Measurements from ENCODE around the gene EFNA5. TPM values are rescaled to one million over a fixed set of nuclear protein-coding genes. Genes with fewer than 3 reads are reported as not detected.

The EFNA5 gene
- total and polyA plus RNA-seq, 5 experiments from 2014 or later, result 0.03 TPM; not detected in 4

DNA sequence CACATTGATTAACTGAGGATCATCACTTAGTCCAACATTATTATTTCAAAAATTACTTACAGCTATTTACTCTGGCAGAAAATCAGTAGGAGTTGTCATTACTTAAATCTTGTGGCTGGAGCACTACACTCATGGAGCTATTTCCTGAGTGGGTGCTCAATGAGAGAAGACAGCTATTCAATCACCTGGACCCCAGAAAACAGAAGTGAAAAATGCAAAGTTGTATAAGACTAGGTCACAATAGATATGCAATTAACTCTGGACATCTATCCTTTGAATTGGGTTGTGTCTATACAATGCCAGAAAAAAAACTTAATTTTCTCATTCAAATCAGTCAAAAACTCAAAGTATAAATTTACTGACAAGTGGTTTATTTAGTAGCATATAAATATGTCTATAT is 340.9 kb downstream of the EFNA5 start:
- Mint-ChIP-seq H3K27me3 (peaks cover 0 to 4% (median 2%) of the 10 kb centered on the region in 5 donors), H3K9me3 (peaks cover 0 to 2% (median 0%) of the 10 kb centered on the region in 9 donors), H3K4me3 (no peak overlapping the region), H3K27ac (no peak overlapping the region), H3K4me1 (no peaks in the 10 kb centered on the region), H3K36me3 (no peaks in the 10 kb centered on the region)
- ATAC-seq (no peak), DNase-seq (no peak)
- POLR2A ChIA-PET, result no interaction called here
